ENCODE results near the gene SMIM33. TPM values are rescaled to one million over a fixed set of nuclear protein-coding genes. Genes with fewer than 3 reads are reported as not detected.

SMIM33 gene
- total and polyA plus RNA-seq, 9 of the 15 experiments (the other 6 are each of a cell fraction or from before 2014, with no cell fraction given): not detected

DNA sequence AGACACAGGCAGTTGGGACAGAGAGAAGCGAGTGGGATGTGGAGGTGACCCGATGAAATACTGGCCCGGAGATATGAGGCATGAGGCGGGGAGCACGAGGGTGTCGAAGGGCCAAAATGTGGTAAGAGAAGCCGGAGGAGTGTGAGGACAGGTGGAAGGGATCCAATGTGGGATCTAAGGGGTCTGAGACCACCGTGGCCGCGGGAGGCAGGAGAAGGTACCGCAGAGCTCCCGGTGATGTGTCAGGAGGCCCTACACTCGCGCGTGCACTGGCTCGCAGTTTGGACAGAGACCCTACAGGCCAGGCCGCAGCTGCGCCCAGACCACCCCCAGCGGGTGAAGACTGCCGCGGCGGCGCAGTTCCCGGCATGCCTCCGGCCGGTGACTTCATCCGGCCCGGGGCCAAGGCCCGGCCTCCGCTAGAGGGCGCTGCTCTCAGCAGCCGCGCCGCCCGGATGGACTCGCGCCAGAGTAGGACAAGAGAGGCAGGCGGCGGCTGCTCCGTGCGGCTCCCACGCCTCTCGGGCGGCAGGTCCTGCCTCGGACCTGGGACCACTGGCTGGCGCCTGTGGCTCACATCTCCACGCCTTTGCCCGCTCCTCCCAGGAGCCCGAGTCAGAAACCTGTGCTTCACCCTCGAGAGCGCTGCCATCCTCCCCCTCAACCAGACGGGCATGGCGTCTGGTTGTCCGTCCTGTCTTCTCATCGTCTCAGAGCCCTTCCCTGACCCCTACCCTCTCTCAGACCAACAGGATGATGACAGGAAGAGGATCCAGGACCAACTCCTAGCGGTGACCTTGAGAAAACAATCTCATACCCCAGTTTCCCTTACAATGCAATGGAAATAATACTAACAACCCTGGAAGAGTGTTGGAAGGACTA, 47.1 kb downstream of the SMIM33 start (continued):
- TF ChIP-seq NONO (IDR thresholded peaks at IDR 0.05; ENCODE audit: low read depth in 2 of 2, low read length in 1 of 2) (peak; percentile 69 to 94; a peak in 2 of 4 replicates), KDM1A (IDR thresholded peaks at IDR 0.05) (peak; percentile 37 to 65; a peak in 2 of 4 replicates), ZKSCAN1 (IDR thresholded peaks at IDR 0.05; ENCODE audit: low read depth, low read length) (no peak), GABPB2 (CRISPR knock-in tag; conservative IDR thresholded peaks at IDR 0.05) (peak; percentile 57; the same call in 1 of the 2 replicates), ZNF165 (CRISPR knock-in tag; IDR thresholded peaks at IDR 0.05; ENCODE audit: borderline replicate concordance) (no peak), PTTG1 (tag; IDR thresholded peaks at IDR 0.05; ENCODE audit: low read depth) (no peak), NFATC3 (IDR thresholded peaks at IDR 0.05) (no peak), U2AF2 (optimal IDR thresholded peaks at IDR 0.05; ENCODE audit: low read depth, low read length) (no peak), ZNF263 (CRISPR knock-in tag; IDR thresholded peaks at IDR 0.05; ENCODE audit: borderline replicate concordance) (peak; percentile 70; the same call in 1 of the 2 replicates), YY1 (IDR thresholded peaks at IDR 0.05; ENCODE audit: borderline replicate concordance in 1 of 3, control insufficient read depth in 1 of 3, extremely low read depth in 1 of 3, insufficient read depth in 3 of 3, insufficient read length in 1 of 3, insufficient replicate concordance in 2 of 3, low read depth in 1 of 3, low read length in 2 of 3) (peak in 2 of 3 experiments; percentile 82 to 84), MECOM (CRISPR knock-in tag; IDR thresholded peaks at IDR 0.05) (peak; percentile 75), SREBF2 (CRISPR knock-in tag; IDR thresholded peaks at IDR 0.05) (no peak), NFIX (CRISPR knock-in tag; IDR thresholded peaks at IDR 0.05; ENCODE audit: low read depth) (peak; percentile 62), KLF16 (IDR thresholded peaks at IDR 0.05) (peak; percentile 52), RBFOX2 (IDR thresholded peaks at IDR 0.05; ENCODE audit: low read depth, low read length) (peak; percentile 98)
- TF ChIP-seq, protein P1, sequence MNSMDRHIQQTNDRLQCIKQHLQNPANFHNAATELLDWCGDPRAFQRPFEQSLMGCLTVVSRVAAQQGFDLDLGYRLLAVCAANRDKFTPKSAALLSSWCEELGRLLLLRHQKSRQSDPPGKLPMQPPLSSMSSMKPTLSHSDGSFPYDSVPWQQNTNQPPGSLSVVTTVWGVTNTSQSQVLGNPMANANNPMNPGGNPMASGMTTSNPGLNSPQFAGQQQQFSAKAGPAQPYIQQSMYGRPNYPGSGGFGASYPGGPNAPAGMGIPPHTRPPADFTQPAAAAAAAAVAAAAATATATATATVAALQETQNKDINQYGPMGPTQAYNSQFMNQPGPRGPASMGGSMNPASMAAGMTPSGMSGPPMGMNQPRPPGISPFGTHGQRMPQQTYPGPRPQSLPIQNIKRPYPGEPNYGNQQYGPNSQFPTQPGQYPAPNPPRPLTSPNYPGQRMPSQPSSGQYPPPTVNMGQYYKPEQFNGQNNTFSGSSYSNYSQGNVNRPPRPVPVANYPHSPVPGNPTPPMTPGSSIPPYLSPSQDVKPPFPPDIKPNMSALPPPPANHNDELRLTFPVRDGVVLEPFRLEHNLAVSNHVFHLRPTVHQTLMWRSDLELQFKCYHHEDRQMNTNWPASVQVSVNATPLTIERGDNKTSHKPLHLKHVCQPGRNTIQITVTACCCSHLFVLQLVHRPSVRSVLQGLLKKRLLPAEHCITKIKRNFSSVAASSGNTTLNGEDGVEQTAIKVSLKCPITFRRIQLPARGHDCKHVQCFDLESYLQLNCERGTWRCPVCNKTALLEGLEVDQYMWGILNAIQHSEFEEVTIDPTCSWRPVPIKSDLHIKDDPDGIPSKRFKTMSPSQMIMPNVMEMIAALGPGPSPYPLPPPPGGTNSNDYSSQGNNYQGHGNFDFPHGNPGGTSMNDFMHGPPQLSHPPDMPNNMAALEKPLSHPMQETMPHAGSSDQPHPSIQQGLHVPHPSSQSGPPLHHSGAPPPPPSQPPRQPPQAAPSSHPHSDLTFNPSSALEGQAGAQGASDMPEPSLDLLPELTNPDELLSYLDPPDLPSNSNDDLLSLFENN (IDR thresholded peaks at IDR 0.05; ENCODE audit: low read depth in 2 of 2, low read length in 2 of 2): peak in 1 of 2 experiments; percentile 55; a peak in 1 of 4 replicates
- TF ChIP-seq, protein P2, sequence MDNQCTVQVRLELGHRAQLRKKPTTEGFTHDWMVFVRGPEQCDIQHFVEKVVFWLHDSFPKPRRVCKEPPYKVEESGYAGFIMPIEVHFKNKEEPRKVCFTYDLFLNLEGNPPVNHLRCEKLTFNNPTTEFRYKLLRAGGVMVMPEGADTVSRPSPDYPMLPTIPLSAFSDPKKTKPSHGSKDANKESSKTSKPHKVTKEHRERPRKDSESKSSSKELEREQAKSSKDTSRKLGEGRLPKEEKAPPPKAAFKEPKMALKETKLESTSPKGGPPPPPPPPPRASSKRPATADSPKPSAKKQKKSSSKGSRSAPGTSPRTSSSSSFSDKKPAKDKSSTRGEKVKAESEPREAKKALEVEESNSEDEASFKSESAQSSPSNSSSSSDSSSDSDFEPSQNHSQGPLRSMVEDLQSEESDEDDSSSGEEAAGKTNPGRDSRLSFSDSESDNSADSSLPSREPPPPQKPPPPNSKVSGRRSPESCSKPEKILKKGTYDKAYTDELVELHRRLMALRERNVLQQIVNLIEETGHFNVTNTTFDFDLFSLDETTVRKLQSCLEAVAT (IDR thresholded peaks at IDR 0.05): 0 out of 4 replicates have a peak, but pooled peaks of 1 of the 2 experiments have one; percentile 29
- TF ChIP-seq, protein P3, sequence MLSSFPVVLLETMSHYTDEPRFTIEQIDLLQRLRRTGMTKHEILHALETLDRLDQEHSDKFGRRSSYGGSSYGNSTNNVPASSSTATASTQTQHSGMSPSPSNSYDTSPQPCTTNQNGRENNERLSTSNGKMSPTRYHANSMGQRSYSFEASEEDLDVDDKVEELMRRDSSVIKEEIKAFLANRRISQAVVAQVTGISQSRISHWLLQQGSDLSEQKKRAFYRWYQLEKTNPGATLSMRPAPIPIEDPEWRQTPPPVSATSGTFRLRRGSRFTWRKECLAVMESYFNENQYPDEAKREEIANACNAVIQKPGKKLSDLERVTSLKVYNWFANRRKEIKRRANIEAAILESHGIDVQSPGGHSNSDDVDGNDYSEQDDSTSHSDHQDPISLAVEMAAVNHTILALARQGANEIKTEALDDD (IDR thresholded peaks at IDR 0.05): no peak
- TF ChIP-seq, protein P4, sequence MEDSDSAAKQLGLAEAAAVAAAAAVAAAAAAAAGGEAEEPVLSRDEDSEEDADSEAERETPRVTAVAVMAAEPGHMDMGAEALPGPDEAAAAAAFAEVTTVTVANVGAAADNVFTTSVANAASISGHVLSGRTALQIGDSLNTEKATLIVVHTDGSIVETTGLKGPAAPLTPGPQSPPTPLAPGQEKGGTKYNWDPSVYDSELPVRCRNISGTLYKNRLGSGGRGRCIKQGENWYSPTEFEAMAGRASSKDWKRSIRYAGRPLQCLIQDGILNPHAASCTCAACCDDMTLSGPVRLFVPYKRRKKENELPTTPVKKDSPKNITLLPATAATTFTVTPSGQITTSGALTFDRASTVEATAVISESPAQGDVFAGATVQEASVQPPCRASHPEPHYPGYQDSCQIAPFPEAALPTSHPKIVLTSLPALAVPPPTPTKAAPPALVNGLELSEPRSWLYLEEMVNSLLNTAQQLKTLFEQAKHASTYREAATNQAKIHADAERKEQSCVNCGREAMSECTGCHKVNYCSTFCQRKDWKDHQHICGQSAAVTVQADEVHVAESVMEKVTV (CRISPR knock-in tag; IDR thresholded peaks at IDR 0.05): peak; percentile 41; the same call in 1 of the 2 replicates

All from K562 (cell line).